ENCODE results near the gene PRDM2. TPM values are rescaled to one million over a fixed set of nuclear protein-coding genes. Genes with fewer than 3 reads are reported as not detected.

PRDM2 gene
- polyA plus RNA-seq, 1 of the 3 experiments (the other 2 are of a cell fraction) = 7.2 TPM

- no peak for TF ChIP-seq MAX (IDR thresholded peaks at IDR 0.05; ENCODE audit: low read depth)
- TF ChIP-seq RAD21 (IDR thresholded peaks at IDR 0.05; ENCODE audit: low read length) = no peak
Measured at GRCh38 chr1:13771745-13772144, 71.8 kb downstream of the PRDM2 start (continued).

- CTCF ChIA-PET = interaction anchor here (1.6 kb wide), 2 partner anchors 10 kb away, joined by 3 read pairs; no protein-coding TSS in a partner anchor
- TF ChIP-seq JUND (IDR thresholded peaks at IDR 0.05) (no peak), FOXM1 (IDR thresholded peaks at IDR 0.05; ENCODE audit: low read depth) (no peak), USF1 (IDR thresholded peaks at IDR 0.05; ENCODE audit: borderline replicate concordance, low read depth) (no peak), YY1 (IDR thresholded peaks at IDR 0.05; ENCODE audit: low read depth) (no peak), NFIC (IDR thresholded peaks at IDR 0.05; ENCODE audit: borderline replicate concordance) (no peak), USF2 (IDR thresholded peaks at IDR 0.05; ENCODE audit: borderline replicate concordance, low read depth, low read length) (no peak), RAD21 (IDR thresholded peaks at IDR 0.05; ENCODE audit: low read length) (no peak), MXI1 (IDR thresholded peaks at IDR 0.05; ENCODE audit: low read depth, low read length) (no peak), GABPA (IDR thresholded peaks at IDR 0.05; ENCODE audit: low read depth) (no peak), RFX5 (IDR thresholded peaks at IDR 0.05; ENCODE audit: low read length) (no peak), CTCF (IDR thresholded peaks at IDR 0.05) (no peak), TCF12 (IDR thresholded peaks at IDR 0.05) (no peak), NRF1 (IDR thresholded peaks at IDR 0.05; ENCODE audit: low read depth, low read length) (no peak), TEAD4 (IDR thresholded peaks at IDR 0.05; ENCODE audit: borderline replicate concordance, insufficient read depth) (no peak)
- no peak overlapping the region for H2AFZ ChIP-seq (ENCODE audit: low read depth)
Measured at GRCh38 chr1:13772271-13772670, 72.3 kb downstream of the PRDM2 start.

More at GRCh38 chr1:13772271-13772670, 72.3 kb downstream of the PRDM2 start:
- Histone ChIP-seq H3K27me3 (ENCODE audit: insufficient read depth) (no peaks in the 10 kb centered on the region), H3K27ac (ENCODE audit: low read depth in 2 of 2, low read length in 1 of 2) (no peak overlapping the region), H3K79me2 (ENCODE audit: insufficient read depth) (peaks cover 65% of the 10 kb centered on the region), H3K9me3 (no peaks in the 10 kb centered on the region), H3K9me2 (no peaks in the 10 kb centered on the region), H3F3A (replicated peaks; ENCODE audit: insufficient read depth) (peaks cover 4% of the 10 kb centered on the region), H3K4me3 (ENCODE audit: low read depth in 2 of 2, low read length in 1 of 2) (no peak overlapping the region), H3K9ac (no peak overlapping the region), H3K36me3 (replicated peaks in 1 of 2; ENCODE audit: control insufficient read depth in 1 of 2, insufficient read depth in 2 of 2, low read length in 1 of 2) (peaks cover 32 to 49% of the 10 kb centered on the region in 2 experiments), H3K4me2 (no peak overlapping the region), H4K20me1 (ENCODE audit: insufficient read depth) (peaks cover 60% of the 10 kb centered on the region), H3K4me1 (ENCODE audit: control insufficient read depth in 1 of 2, insufficient read depth in 2 of 2, low read depth in 1 of 2, low read length in 1 of 2) (peaks cover 3 to 4% of the 10 kb centered on the region in 2 experiments; a peak in 1 of 4 replicates)
- no peak for DNase-seq
- WGBS (ENCODE audit: low lambda C conversion rate) = 91% methylated on average over 4 of the region's 4 CpGs
- POLR2A ChIA-PET = no interaction called here
